ENCODE data around the gene SIX1.

- TF ChIP-seq CTCF (IDR thresholded peaks at IDR 0.05; ENCODE audit: insufficient read depth, low read length, poor library complexity, severe bottlenecking) (no peak), EZH2phosphoT487 (conservative IDR thresholded peaks at IDR 0.05; ENCODE audit: low read length) (no peak)
Measured at GRCh38 chr14:60618241-60618640, 31.0 kb downstream of the SIX1 start.

Measured in SU-DHL-6 (cell line).